Ishikawa (cell line): ENCODE data around the gene SHC4.
A peak's percentile ranks its signal among the peaks of the same experiment; 100 is the strongest.

Experiments used
- CEBPB ChIP-seq: IDR thresholded peaks from 2 replicates; pipeline ENCODE4 v1.6.1; 2012
- CREB1 ChIP-seq: IDR thresholded peaks from 2 replicates; pipeline ENCODE4 v1.6.1; 2012; ENCODE audit warnings: low read depth
- EGR1 ChIP-seq: IDR thresholded peaks from 2 replicates; pipeline ENCODE4 v1.6.1; 2012
- EP300 ChIP-seq: IDR thresholded peaks from 2 replicates; pipeline ENCODE4 v1.6.1; 2012; ENCODE audit warnings: borderline replicate concordance
- FOXM1 ChIP-seq: IDR thresholded peaks from 2 replicates; pipeline ENCODE4 v1.6.1; 2012; ENCODE audit warnings: low read depth, borderline replicate concordance
- MAX ChIP-seq: IDR thresholded peaks from 2 replicates; pipeline ENCODE4 v1.6.1; 2012
- NFIC ChIP-seq: IDR thresholded peaks from 2 replicates; pipeline ENCODE4 v1.6.1; 2012
- RAD21 ChIP-seq: IDR thresholded peaks from 2 replicates; pipeline ENCODE4 v1.6.1; 2012; ENCODE audit warnings: low read depth
- REST ChIP-seq: IDR thresholded peaks from 2 replicates; pipeline ENCODE4 v1.6.1; 2012; ENCODE audit warnings: low read depth, mild to moderate bottlenecking
- TAF1 ChIP-seq: IDR thresholded peaks from 2 replicates; pipeline ENCODE4 v1.6.1; 2012; ENCODE audit warnings: low read depth, mild to moderate bottlenecking
- TCF12 ChIP-seq: IDR thresholded peaks from 2 replicates; pipeline ENCODE4 v1.6.1; 2012; ENCODE audit warnings: low read depth
- TEAD4 ChIP-seq: IDR thresholded peaks from 2 replicates; pipeline ENCODE4 v1.6.1; 2012
- USF1 ChIP-seq: IDR thresholded peaks from 2 replicates; pipeline ENCODE4 v1.6.1; 2012
- YY1 ChIP-seq: IDR thresholded peaks from 2 replicates; pipeline ENCODE4 v1.6.1; 2012; ENCODE audit warnings: low read depth
- ZBTB7A ChIP-seq: IDR thresholded peaks from 2 replicates; pipeline ENCODE4 v1.6.1; 2012; ENCODE audit warnings: low read depth

The SHC4 gene

GRCh38 chr15:48823706-48824105, 140.0 kb downstream of the SHC4 start:
- TF ChIP-seq RAD21 = no peak
- no peak for TF ChIP-seq FOXM1
- no peak for TF ChIP-seq EP300
- no peak for TF ChIP-seq USF1
- TF ChIP-seq MAX = no peak
- no peak for TF ChIP-seq EGR1
- TF ChIP-seq TAF1 = no peak
- no peak for TF ChIP-seq TEAD4
- no peak for TF ChIP-seq YY1

- TF ChIP-seq EGR1 (no peak), TAF1 (no peak), REST (no peak), TCF12 (no peak), CREB1 (no peak), ZBTB7A (no peak), YY1 (no peak)
These were observed 140.5 kb downstream of the SHC4 start for GRCh38 chr15:48823237-48823636.

- no peak for TF ChIP-seq MAX
- TF ChIP-seq CEBPB = no peak
These were observed 149.4 kb downstream of the SHC4 start for GRCh38 chr15:48814286-48814685.

- TF ChIP-seq USF1 (no peak), REST (no peak), CEBPB (no peak), YY1 (no peak), RAD21 (no peak), CREB1 (no peak), TEAD4 (no peak), EGR1 (no peak), TAF1 (no peak), FOXM1 (no peak), NFIC (no peak), EP300 (no peak), ZBTB7A (no peak), MAX (no peak), TCF12 (no peak)
These were observed 152.3 kb downstream of the SHC4 start for GRCh38 chr15:48811325-48811958.

- peak; percentile 75 for TF ChIP-seq MAX
- 0 out of 2 replicates have a peak, but pooled peaks have one; percentile 19 for TF ChIP-seq CREB1
- TF ChIP-seq TAF1 = peak; percentile 65; the same call in 1 of the 2 replicates
- no peak for TF ChIP-seq FOXM1
- TF ChIP-seq NFIC = peak; percentile 66
- no peak; the same call in 1 of the 2 replicates for TF ChIP-seq YY1
- TF ChIP-seq ZBTB7A = peak; percentile 89
These were observed 153.1 kb downstream of the SHC4 start, which contains the start of gene CEP152 for GRCh38 chr15:48810414-48811324. Gene CEP152 (minus strand): TSS chr15:48811069. CDS start chr15:48805649, 5,420 bp downstream.

- no peak for TF ChIP-seq TEAD4
- no peak for TF ChIP-seq EP300
- no peak for TF ChIP-seq RAD21
- TF ChIP-seq YY1 = no peak
- TF ChIP-seq REST = no peak
These were observed 157.6 kb downstream of the SHC4 start for GRCh38 chr15:48806151-48806550.
